Fibroblast of lung (primary cell): ENCODE measurements around the gene KIF25. TPM values are rescaled to one million over a fixed set of nuclear protein-coding genes. Genes with fewer than 3 reads are reported as not detected.

Source experiments
- DNase-seq, 2 donors: peaks; one replicate each; pipeline versions ENCODE4 v3.0.0 to v3.0.0-alpha.2; 2010; ENCODE audit warnings: low read depth in 2 of 2
- H2AFZ ChIP-seq: 2 replicates; pipeline ENCODE4 v1.5.1; 2012; ENCODE audit warnings: low read length, control low read depth, inconsistent platforms
- H3K27ac ChIP-seq: 2 replicates; pipeline ENCODE4 v1.5.1; 2011; ENCODE audit warnings: low read length, control low read depth; ENCODE audit not compliant: insufficient read depth
- H3K27me3 ChIP-seq: 2 replicates; pipeline ENCODE4 v1.5.1; 2011; ENCODE audit warnings: mild to moderate bottlenecking, low read length; ENCODE audit not compliant: control insufficient read depth, insufficient read depth
- H3K36me3 ChIP-seq: 2 replicates; pipeline ENCODE4 v1.5.1; 2011; ENCODE audit warnings: low read length; ENCODE audit not compliant: control insufficient read depth, insufficient read depth
- H3K4me1 ChIP-seq: 2 replicates; pipeline ENCODE4 v1.5.1; 2011; ENCODE audit warnings: low read length; ENCODE audit not compliant: control insufficient read depth, insufficient read depth; ENCODE audit errors: extremely low read depth
- H3K4me2 ChIP-seq: 2 replicates; pipeline ENCODE4 v1.5.1; 2011; ENCODE audit warnings: low read length, control low read depth; ENCODE audit not compliant: insufficient read depth; ENCODE audit errors: extremely low read depth
- H3K4me3 ChIP-seq, 4 experiments: fragments of 200-600 bp in 1 of 4; sonication (generic) in 1 of 4; replicated peaks in 1 of 4; 2 replicates each; pipeline ENCODE4 v1.5.1; 2011 to 2016; ENCODE audit warnings: low read length in 4 of 4, low read depth in 3 of 4, mild to moderate bottlenecking in 3 of 4, control low read depth in 2 of 4, inconsistent platforms in 1 of 4, mixed read lengths in 1 of 4; ENCODE audit not compliant: insufficient read depth in 1 of 4; ENCODE audit errors: control extremely low read depth in 1 of 4
- H3K79me2 ChIP-seq: 2 replicates; pipeline ENCODE4 v1.5.1; 2012; ENCODE audit warnings: mild to moderate bottlenecking, low read length, inconsistent platforms; ENCODE audit not compliant: control insufficient read depth, insufficient read depth
- H3K9ac ChIP-seq: 2 replicates; pipeline ENCODE4 v1.5.1; 2011; ENCODE audit warnings: mild to moderate bottlenecking, low read length, control low read depth; ENCODE audit not compliant: insufficient read depth
- H3K9me3 ChIP-seq: 2 replicates; pipeline ENCODE4 v1.5.1; 2012; ENCODE audit warnings: low read depth, low read length; ENCODE audit not compliant: control insufficient read depth, insufficient read depth
- H4K20me1 ChIP-seq: 2 replicates; pipeline ENCODE4 v1.5.1; 2011; ENCODE audit warnings: low read length; ENCODE audit not compliant: control insufficient read depth, insufficient read depth; ENCODE audit errors: extremely low read depth
- EZH2 ChIP-seq: IDR thresholded peaks from 2 replicates; pipeline ENCODE4 v1.5.1; 2012; ENCODE audit warnings: low read length, control low read depth, mild to moderate bottlenecking; ENCODE audit errors: missing control alignments
- polyA plus RNA-seq, 2 donors: library from polyadenylated mRNA; depleted of rRNA in 1 of 2; stranded (reverse) in 1 of 2; unstranded in 1 of 2; fragments of >200 nt; gene quantifications; 2 replicates each; pipeline ENCODE4 v1.2.1, GENCODE V29; 2011 to 2012; ENCODE audit warnings: missing spikeins in 1 of 2
- total RNA-seq: library from RNA; depleted of rRNA; stranded (reverse); fragments of >200 nt; gene quantifications from 2 replicates; pipeline ENCODE4 v1.2.1, GENCODE V29; 2014
- TF ChIP-seq, protein P1 (sequence below), 2 donors: IDR thresholded peaks in 1 of 2; conservative IDR thresholded peaks in 1 of 2; 1 replicate in 1 of 2; 2 replicates in 1 of 2; pipeline ENCODE4 v1.5.1; 2011 to 2012; ENCODE audit warnings: low read length in 2 of 2, control low read depth in 1 of 2, inconsistent platforms in 1 of 2, low read depth in 1 of 2, mild to moderate bottlenecking in 1 of 2

The KIF25 gene
- total and polyA plus RNA-seq, 2 donors (not counting 1 experiment from before 2014, with no cell fraction given): 0.33 TPM; not detected in 1

DNA sequence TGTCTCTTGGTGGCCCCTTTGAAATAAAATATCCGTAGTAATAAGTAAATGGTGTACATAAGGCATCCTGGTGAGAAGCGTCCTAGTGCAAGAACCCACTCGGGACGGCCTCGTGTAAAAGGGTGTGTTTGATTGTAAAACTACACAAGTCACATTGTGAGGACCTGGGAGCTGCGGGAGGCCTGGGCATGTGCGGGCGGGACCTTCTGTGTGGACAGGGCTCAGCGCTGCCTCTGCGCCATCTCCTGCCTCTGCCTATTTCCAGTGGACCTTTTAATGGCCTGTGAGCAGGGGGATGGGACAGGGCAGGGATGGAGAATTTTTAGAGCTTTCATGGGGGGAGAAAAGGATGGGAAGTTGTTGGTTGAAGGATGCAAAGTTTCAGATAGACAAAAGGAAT, 25.3 kb upstream of the KIF25 start:
- no peak for TF ChIP-seq EZH2
- TF ChIP-seq, protein P1, sequence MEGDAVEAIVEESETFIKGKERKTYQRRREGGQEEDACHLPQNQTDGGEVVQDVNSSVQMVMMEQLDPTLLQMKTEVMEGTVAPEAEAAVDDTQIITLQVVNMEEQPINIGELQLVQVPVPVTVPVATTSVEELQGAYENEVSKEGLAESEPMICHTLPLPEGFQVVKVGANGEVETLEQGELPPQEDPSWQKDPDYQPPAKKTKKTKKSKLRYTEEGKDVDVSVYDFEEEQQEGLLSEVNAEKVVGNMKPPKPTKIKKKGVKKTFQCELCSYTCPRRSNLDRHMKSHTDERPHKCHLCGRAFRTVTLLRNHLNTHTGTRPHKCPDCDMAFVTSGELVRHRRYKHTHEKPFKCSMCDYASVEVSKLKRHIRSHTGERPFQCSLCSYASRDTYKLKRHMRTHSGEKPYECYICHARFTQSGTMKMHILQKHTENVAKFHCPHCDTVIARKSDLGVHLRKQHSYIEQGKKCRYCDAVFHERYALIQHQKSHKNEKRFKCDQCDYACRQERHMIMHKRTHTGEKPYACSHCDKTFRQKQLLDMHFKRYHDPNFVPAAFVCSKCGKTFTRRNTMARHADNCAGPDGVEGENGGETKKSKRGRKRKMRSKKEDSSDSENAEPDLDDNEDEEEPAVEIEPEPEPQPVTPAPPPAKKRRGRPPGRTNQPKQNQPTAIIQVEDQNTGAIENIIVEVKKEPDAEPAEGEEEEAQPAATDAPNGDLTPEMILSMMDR (conservative IDR thresholded peaks at IDR 0.05 in 1 of 2, IDR thresholded peaks at IDR 0.05 in 1 of 2; ENCODE audit: low read depth in 1 of 2, low read length in 2 of 2): no peak
- no peaks in the 10 kb centered on the region for H3K27me3 ChIP-seq
- no peak overlapping the region for H3K4me3 ChIP-seq
- no peak overlapping the region for H3K4me2 ChIP-seq
- no peaks in the 10 kb centered on the region for H3K79me2 ChIP-seq
- H3K9ac ChIP-seq: no peak overlapping the region
- H3K9me3 ChIP-seq: no peaks in the 10 kb centered on the region
- DNase-seq: no peak
- H3K36me3 ChIP-seq: peaks cover 1% of the 10 kb centered on the region
- no peaks in the 10 kb centered on the region for H3K4me1 ChIP-seq
- H3K27ac ChIP-seq: no peak overlapping the region
- no peak overlapping the region for H2AFZ ChIP-seq
- H4K20me1 ChIP-seq: no peaks in the 10 kb centered on the region

- no peak for DNase-seq
- H3K9ac ChIP-seq: no peak overlapping the region
- no peaks in the 10 kb centered on the region for H3K79me2 ChIP-seq
- no peak for TF ChIP-seq EZH2
- TF ChIP-seq, protein P1 (conservative IDR thresholded peaks at IDR 0.05 in 1 of 2, IDR thresholded peaks at IDR 0.05 in 1 of 2; ENCODE audit: low read depth in 1 of 2, low read length in 2 of 2): no peak
- H3K9me3 ChIP-seq: no peaks in the 10 kb centered on the region
- no peak overlapping the region for H3K27ac ChIP-seq
- H3K36me3 ChIP-seq: no peaks in the 10 kb centered on the region
- H2AFZ ChIP-seq: no peak overlapping the region
- no peak overlapping the region for H3K4me2 ChIP-seq
- H3K4me1 ChIP-seq: no peaks in the 10 kb centered on the region
- H3K27me3 ChIP-seq: no peaks in the 10 kb centered on the region
- no peak overlapping the region for H3K4me3 ChIP-seq
- no peaks in the 10 kb centered on the region for H4K20me1 ChIP-seq
These were observed 24.2 kb upstream of the KIF25 start for GRCh38 chr6:167973148-167973885.

GRCh38 chr6:167974640-167975344, 22.7 kb upstream of the KIF25 start:
- peak in 1 of 2 donors; percentile 16 for DNase-seq
- no peak overlapping the region for H3K4me2 ChIP-seq
- no peak overlapping the region for H2AFZ ChIP-seq
- no peak for TF ChIP-seq EZH2
- TF ChIP-seq, protein P1 (conservative IDR thresholded peaks at IDR 0.05 in 1 of 2, IDR thresholded peaks at IDR 0.05 in 1 of 2; ENCODE audit: low read depth in 1 of 2, low read length in 2 of 2): no peak
- H3K4me1 ChIP-seq: no peaks in the 10 kb centered on the region
- no peaks in the 10 kb centered on the region for H3K36me3 ChIP-seq
- H3K27me3 ChIP-seq: no peaks in the 10 kb centered on the region
- no peak overlapping the region for H3K4me3 ChIP-seq
- no peaks in the 10 kb centered on the region for H4K20me1 ChIP-seq
- no peaks in the 10 kb centered on the region for H3K9me3 ChIP-seq
- H3K79me2 ChIP-seq: no peaks in the 10 kb centered on the region
- H3K9ac ChIP-seq: no peak overlapping the region
- H3K27ac ChIP-seq: no peak overlapping the region
